Measurements from ENCODE around the gene TRANK1. TPM values are rescaled to one million over a fixed set of nuclear protein-coding genes. Genes with fewer than 3 reads are reported as not detected.
A peak's percentile ranks its signal among the peaks of the same experiment; 100 is the strongest.

Gene TRANK1
- total RNA-seq, 1 experiment from 2014 or later, result 0.58 TPM

DNA sequence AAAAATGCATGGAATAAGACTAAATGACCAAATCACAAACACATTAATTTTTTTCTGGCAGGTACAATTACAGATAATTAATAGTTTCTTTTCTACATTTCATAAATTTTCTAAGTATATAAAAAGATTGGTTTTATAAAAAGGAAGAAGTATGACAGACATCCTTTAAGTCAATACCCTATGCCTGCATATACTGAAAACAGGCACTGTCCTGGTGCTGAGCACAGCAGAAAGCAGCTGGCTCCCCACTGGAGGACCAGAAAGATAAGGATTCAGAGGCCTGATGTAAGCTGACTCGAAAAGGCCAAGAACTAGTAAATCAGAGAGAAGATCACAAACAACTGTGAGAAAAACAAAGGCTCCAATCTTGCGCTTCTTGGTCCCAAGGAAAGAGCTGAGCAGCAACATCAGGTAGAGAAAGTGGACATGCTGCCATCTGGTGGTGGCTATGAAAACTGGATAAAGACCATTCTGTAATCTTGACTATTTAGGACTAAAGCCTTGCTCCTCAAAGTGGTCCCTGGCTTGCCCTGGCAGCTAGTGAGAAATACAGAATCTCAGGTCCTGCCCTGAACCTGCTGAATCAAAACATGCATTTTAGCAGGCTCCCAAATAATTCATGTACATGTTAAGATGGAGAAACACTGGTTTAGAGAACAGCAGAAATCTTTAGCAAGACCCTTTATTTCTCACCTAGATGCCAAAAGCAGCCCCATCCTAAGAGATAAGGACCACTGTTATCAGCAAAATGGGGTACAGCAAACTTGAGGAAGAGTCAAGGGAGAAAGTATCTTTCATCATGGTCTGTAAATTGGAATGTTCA is 76.0 kb downstream of the TRANK1 start:
- intact Hi-C loops (cut with micrococcal nuclease), result loop anchor here (1.0 to 5.0 kb wide), 4 partner anchors 77 to 902 kb away; no protein-coding TSS in a partner anchor
- ATAC-seq, result peak; percentile 79

DNA sequence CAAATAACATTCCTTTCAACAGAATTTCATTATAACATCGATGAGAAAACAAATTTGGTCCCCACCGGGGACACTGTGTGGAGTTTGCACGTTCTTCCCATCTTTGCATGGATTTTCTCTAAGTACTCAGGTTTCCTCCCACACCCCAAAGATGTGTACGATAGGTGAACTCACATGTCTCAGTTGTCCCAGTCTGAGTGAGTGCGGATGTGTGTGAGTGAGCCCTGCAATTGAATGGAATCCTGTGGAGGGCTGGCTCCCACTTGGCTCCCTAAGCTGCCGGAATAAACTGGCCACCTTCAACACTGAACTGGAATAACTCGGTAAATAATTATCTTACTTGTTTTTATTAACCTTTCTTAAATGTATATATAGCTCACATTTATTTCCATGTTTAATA is 77.0 kb downstream of the TRANK1 start:
- Histone ChIP-seq H3K27ac (ENCODE audit: low read length) (no peak overlapping the region), H2AFZ (ENCODE audit: low read length) (no peak overlapping the region), H3K4me2 (ENCODE audit: low read length) (no peak overlapping the region), H3K9me2 (replicated peaks; ENCODE audit: low read length) (no peaks in the 10 kb centered on the region), H3K36me3 (ENCODE audit: low read depth, low read length) (no peaks in the 10 kb centered on the region), H3K4me3 (ENCODE audit: low read length) (no peak overlapping the region), H3K9me3 (ENCODE audit: low read length) (no peaks in the 10 kb centered on the region), H3K79me2 (ENCODE audit: low read length) (no peaks in the 10 kb centered on the region), H3K9ac (ENCODE audit: low read length) (no peak overlapping the region), H3F3A (ENCODE audit: low read length, unreplicated experiment) (no peaks in the 10 kb centered on the region), H4K20me1 (ENCODE audit: low read length) (no peaks in the 10 kb centered on the region), H3K4me1 (ENCODE audit: insufficient read depth, low read length) (no peaks in the 10 kb centered on the region), H3K27me3 (ENCODE audit: low read length) (no peaks in the 10 kb centered on the region)
- POLR2A ChIA-PET (ENCODE audit: unreplicated experiment), result no interaction called here
- intact Hi-C loops (cut with micrococcal nuclease), result loop anchor here (2.0 to 5.0 kb wide), 2 partner anchors 741 to 901 kb away; no protein-coding TSS in a partner anchor
- CTCF ChIA-PET, result no interaction called here
- DNase-seq, result no peak
- BruUV-seq (replicated peaks), result no TSS peak
- TF ChIP-seq, protein P1, sequence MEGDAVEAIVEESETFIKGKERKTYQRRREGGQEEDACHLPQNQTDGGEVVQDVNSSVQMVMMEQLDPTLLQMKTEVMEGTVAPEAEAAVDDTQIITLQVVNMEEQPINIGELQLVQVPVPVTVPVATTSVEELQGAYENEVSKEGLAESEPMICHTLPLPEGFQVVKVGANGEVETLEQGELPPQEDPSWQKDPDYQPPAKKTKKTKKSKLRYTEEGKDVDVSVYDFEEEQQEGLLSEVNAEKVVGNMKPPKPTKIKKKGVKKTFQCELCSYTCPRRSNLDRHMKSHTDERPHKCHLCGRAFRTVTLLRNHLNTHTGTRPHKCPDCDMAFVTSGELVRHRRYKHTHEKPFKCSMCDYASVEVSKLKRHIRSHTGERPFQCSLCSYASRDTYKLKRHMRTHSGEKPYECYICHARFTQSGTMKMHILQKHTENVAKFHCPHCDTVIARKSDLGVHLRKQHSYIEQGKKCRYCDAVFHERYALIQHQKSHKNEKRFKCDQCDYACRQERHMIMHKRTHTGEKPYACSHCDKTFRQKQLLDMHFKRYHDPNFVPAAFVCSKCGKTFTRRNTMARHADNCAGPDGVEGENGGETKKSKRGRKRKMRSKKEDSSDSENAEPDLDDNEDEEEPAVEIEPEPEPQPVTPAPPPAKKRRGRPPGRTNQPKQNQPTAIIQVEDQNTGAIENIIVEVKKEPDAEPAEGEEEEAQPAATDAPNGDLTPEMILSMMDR (conservative IDR thresholded peaks at IDR 0.05; ENCODE audit: low read depth, low read length), result no peak
- TF ChIP-seq EZH2 (IDR thresholded peaks at IDR 0.05; ENCODE audit: low read length, unreplicated experiment) (no peak), EZH2phosphoT487 (IDR thresholded peaks at IDR 0.05; ENCODE audit: borderline replicate concordance, low read length) (no peak)
- no peak for ATAC-seq

More for the DNA sequence above, 76.0 kb downstream of the TRANK1 start:
- Histone ChIP-seq H2AFZ (ENCODE audit: low read length) (no peak overlapping the region), H3K36me3 (ENCODE audit: low read depth, low read length) (no peaks in the 10 kb centered on the region), H3K79me2 (ENCODE audit: low read length) (no peaks in the 10 kb centered on the region), H3K9me3 (ENCODE audit: low read length) (no peaks in the 10 kb centered on the region), H3K4me3 (ENCODE audit: low read length) (no peak overlapping the region), H3K9ac (ENCODE audit: low read length) (no peak overlapping the region), H3K4me1 (ENCODE audit: insufficient read depth, low read length) (no peaks in the 10 kb centered on the region), H3K9me2 (replicated peaks; ENCODE audit: low read length) (no peaks in the 10 kb centered on the region), H3K27me3 (ENCODE audit: low read length) (no peaks in the 10 kb centered on the region), H4K20me1 (ENCODE audit: low read length) (no peaks in the 10 kb centered on the region), H3K27ac (ENCODE audit: low read length) (no peak overlapping the region), H3K4me2 (ENCODE audit: low read length) (no peak overlapping the region), H3F3A (ENCODE audit: low read length, unreplicated experiment) (no peaks in the 10 kb centered on the region)
- DNase-seq, result peak; percentile 73
- ChIA-PET POLR2A (ENCODE audit: unreplicated experiment) (interaction anchor here (0.6 kb wide), 1 partner anchor 11 kb away, joined by 3 read pairs; no protein-coding TSS in a partner anchor), CTCF (interaction anchor here (0.5 to 1.1 kb wide), 4 partner anchors 36 to 1615 kb away, joined by 4 to 9 read pairs (median 7); no protein-coding TSS in a partner anchor)
- no TSS peak for BruUV-seq (replicated peaks)
- TF ChIP-seq, protein P1 (conservative IDR thresholded peaks at IDR 0.05; ENCODE audit: low read depth, low read length), result peak; percentile 86
- TF ChIP-seq EZH2phosphoT487 (IDR thresholded peaks at IDR 0.05; ENCODE audit: borderline replicate concordance, low read length), result no peak

DNA sequence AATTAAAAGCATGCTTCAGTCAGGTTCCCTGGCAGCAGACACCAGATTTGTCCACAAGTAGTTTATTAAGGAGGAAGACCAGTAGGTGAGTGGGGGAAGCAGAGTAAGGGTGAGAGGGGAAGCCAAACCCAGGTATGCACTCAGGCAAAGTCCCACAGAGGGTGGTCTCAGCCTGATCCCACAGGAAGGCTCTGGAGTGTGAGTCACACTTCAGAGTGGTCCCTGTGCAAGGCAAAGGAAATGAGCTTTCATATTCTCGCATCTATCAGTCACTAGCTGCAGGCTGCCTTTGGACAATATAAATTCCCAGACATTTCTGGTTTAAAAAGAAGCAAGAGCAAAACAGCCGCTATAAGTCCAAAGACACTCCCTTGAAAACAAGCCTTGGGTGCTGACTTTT is 78.5 kb downstream of the TRANK1 start:
- H3K9me3 ChIP-seq (ENCODE audit: low read length), result no peaks in the 10 kb centered on the region
- intact Hi-C loops (cut with micrococcal nuclease), result loop anchor here (5.0 kb wide), 1 partner anchor 739 kb away; no protein-coding TSS in a partner anchor
- ATAC-seq, result peak; percentile 92

More for the DNA sequence above, 78.5 kb downstream of the TRANK1 start:
- no peaks in the 10 kb centered on the region for H3K36me3 ChIP-seq (ENCODE audit: low read depth, low read length)
- DNase-seq, result peak; percentile 71
- H3K27me3 ChIP-seq (ENCODE audit: low read length), result no peaks in the 10 kb centered on the region
- ChIA-PET CTCF (interaction anchor here (0.6 kb wide), 1 partner anchor 158 kb away, joined by 5 read pairs; no protein-coding TSS in a partner anchor), POLR2A (ENCODE audit: unreplicated experiment) (no interaction called here)
- H3K9me2 ChIP-seq (replicated peaks; ENCODE audit: low read length), result no peaks in the 10 kb centered on the region
- TF ChIP-seq EZH2phosphoT487 (IDR thresholded peaks at IDR 0.05; ENCODE audit: borderline replicate concordance, low read length), result no peak
- TF ChIP-seq, protein P1 (conservative IDR thresholded peaks at IDR 0.05; ENCODE audit: low read depth, low read length), result no peak
- TF ChIP-seq EZH2 (IDR thresholded peaks at IDR 0.05; ENCODE audit: low read length, unreplicated experiment), result no peak
- H3K27ac ChIP-seq (ENCODE audit: low read length), result no peak overlapping the region
- no TSS peak for BruUV-seq (replicated peaks)
- H3K4me3 ChIP-seq (ENCODE audit: low read length), result no peak overlapping the region
- no peaks in the 10 kb centered on the region for H3F3A ChIP-seq (ENCODE audit: low read length, unreplicated experiment)
- H3K4me1 ChIP-seq (ENCODE audit: insufficient read depth, low read length), result no peaks in the 10 kb centered on the region
- H3K9ac ChIP-seq (ENCODE audit: low read length), result no peak overlapping the region
- H2AFZ ChIP-seq (ENCODE audit: low read length), result no peak overlapping the region
- no peaks in the 10 kb centered on the region for H4K20me1 ChIP-seq (ENCODE audit: low read length)
- 0 out of 2 replicates have a peak overlapping the region, but pooled peaks have one; percentile 23 for H3K4me2 ChIP-seq (ENCODE audit: low read length)
- no peaks in the 10 kb centered on the region for H3K79me2 ChIP-seq (ENCODE audit: low read length)
